B cell (primary cell): ENCODE data around the gene MIGA1.

Experiments used
- EZH2 ChIP-seq: IDR thresholded peaks from 2 replicates; pipeline ENCODE4 v1.6.1; 2012; ENCODE audit warnings: borderline replicate concordance, low read depth, mild to moderate bottlenecking, moderate library complexity, low read length; ENCODE audit not compliant: insufficient read depth, poor library complexity, severe bottlenecking
- TF ChIP-seq, protein P1 (sequence below): fragments of 200-600 bp; IDR thresholded peaks from one replicate; pipeline ENCODE4 v1.8.0; 2022; ENCODE audit warnings: antibody characterized with exemption, mild to moderate bottlenecking

DNA sequence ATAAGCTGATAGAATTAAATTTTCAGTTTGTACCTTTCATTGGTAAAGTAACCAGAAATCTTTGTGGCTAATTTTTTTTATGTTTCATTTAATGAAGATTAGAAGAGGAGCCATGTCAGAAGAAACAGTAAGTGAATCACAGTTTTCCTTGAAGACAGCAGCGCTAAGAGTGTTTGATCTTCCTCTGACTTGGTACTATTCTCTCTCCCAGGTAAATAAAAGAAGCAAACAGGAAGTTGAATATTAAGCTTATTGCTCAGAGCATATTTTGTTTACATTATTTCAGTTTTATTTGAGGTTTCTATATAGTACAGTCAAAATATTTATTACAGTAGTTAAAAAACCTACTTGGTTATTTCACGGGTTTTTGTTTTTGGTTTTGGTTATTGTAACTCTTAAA, 3.7 kb downstream of the MIGA1 start:
- TF ChIP-seq, protein P1, sequence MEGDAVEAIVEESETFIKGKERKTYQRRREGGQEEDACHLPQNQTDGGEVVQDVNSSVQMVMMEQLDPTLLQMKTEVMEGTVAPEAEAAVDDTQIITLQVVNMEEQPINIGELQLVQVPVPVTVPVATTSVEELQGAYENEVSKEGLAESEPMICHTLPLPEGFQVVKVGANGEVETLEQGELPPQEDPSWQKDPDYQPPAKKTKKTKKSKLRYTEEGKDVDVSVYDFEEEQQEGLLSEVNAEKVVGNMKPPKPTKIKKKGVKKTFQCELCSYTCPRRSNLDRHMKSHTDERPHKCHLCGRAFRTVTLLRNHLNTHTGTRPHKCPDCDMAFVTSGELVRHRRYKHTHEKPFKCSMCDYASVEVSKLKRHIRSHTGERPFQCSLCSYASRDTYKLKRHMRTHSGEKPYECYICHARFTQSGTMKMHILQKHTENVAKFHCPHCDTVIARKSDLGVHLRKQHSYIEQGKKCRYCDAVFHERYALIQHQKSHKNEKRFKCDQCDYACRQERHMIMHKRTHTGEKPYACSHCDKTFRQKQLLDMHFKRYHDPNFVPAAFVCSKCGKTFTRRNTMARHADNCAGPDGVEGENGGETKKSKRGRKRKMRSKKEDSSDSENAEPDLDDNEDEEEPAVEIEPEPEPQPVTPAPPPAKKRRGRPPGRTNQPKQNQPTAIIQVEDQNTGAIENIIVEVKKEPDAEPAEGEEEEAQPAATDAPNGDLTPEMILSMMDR, result no peak
- TF ChIP-seq EZH2, result no peak
